GM12872 (cell line): ENCODE results near the gene RTP3.

Source experiments
- CTCF ChIP-seq: IDR thresholded peaks from 3 replicates; pipeline ENCODE4 v1.5.1; 2011; ENCODE audit warnings: low read depth, mild to moderate bottlenecking, low read length, moderate library complexity; ENCODE audit not compliant: insufficient read depth

RTP3 gene

GRCh38 chr3:46537779-46538178 is 40.0 kb downstream of the RTP3 start:
- no peak for TF ChIP-seq CTCF

- no peak for TF ChIP-seq CTCF
Measured at GRCh38 chr3:46538803-46539442, 41.1 kb downstream of the RTP3 start.

- TF ChIP-seq CTCF: no peak
Measured at GRCh38 chr3:46539443-46540005, 41.7 kb downstream of the RTP3 start.

- no peak for TF ChIP-seq CTCF
Measured at GRCh38 chr3:46540550-46540949, 42.8 kb downstream of the RTP3 start.

- no peak for TF ChIP-seq CTCF
Measured at GRCh38 chr3:46541835-46542234, 44.1 kb downstream of the RTP3 start.

- TF ChIP-seq CTCF: no peak
Measured at GRCh38 chr3:46542344-46542743, 44.6 kb downstream of the RTP3 start.

GRCh38 chr3:46542801-46543201 is 45.0 kb downstream of the RTP3 start:
- no peak for TF ChIP-seq CTCF
